SU-DHL-6 (cell line): ENCODE results near the gene KIF3C.

ENCODE experiments used
- EZH2phosphoT487 ChIP-seq: fragments of 200-600 bp; sonication (generic), shearing (Covaris generic); conservative IDR thresholded peaks from 2 replicates; pipeline ENCODE4 v1.6.1; 2018; ENCODE audit warnings: mild to moderate bottlenecking, antibody characterized with exemption, low read length, moderate library complexity, mixed read lengths
- TF ChIP-seq, protein P1 (sequence below): fragments of 200-600 bp; sonication (generic); IDR thresholded peaks from one replicate; pipeline ENCODE4 v1.5.1; 2017; ENCODE audit warnings: antibody characterized with exemption, mild to moderate bottlenecking, low read length, moderate library complexity; ENCODE audit not compliant: insufficient read depth, poor library complexity, severe bottlenecking

DNA sequence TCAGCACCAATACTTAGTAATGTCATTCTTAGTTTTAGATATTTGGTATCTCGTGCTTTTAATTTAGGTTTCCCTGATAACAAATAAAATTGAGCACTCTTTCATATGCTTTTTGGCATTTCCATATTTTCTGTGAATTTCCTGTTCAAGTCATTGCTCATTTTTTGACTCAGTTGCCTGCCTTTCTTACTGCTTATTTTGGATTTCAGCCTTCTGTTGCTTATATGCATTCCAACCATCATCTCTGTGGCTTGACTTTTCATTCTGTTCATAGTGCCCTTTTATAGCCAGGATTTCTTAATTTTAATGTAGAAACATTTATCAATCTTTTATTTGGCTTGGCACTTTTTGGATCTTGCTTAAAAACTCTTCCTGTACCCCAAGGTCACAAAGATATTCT, 14.5 kb upstream of the KIF3C start:
- TF ChIP-seq, protein P1, sequence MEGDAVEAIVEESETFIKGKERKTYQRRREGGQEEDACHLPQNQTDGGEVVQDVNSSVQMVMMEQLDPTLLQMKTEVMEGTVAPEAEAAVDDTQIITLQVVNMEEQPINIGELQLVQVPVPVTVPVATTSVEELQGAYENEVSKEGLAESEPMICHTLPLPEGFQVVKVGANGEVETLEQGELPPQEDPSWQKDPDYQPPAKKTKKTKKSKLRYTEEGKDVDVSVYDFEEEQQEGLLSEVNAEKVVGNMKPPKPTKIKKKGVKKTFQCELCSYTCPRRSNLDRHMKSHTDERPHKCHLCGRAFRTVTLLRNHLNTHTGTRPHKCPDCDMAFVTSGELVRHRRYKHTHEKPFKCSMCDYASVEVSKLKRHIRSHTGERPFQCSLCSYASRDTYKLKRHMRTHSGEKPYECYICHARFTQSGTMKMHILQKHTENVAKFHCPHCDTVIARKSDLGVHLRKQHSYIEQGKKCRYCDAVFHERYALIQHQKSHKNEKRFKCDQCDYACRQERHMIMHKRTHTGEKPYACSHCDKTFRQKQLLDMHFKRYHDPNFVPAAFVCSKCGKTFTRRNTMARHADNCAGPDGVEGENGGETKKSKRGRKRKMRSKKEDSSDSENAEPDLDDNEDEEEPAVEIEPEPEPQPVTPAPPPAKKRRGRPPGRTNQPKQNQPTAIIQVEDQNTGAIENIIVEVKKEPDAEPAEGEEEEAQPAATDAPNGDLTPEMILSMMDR, result no peak
- no peak for TF ChIP-seq EZH2phosphoT487
